ENCODE measurements around the gene MYADM. TPM values are rescaled to one million over a fixed set of nuclear protein-coding genes. Genes with fewer than 3 reads are reported as not detected.

The MYADM gene
- total and polyA plus RNA-seq, 2 of the 13 experiments (the other 11 are each of a cell fraction or from before 2014, with no cell fraction given) = 19.9 to 38.1 TPM

DNA sequence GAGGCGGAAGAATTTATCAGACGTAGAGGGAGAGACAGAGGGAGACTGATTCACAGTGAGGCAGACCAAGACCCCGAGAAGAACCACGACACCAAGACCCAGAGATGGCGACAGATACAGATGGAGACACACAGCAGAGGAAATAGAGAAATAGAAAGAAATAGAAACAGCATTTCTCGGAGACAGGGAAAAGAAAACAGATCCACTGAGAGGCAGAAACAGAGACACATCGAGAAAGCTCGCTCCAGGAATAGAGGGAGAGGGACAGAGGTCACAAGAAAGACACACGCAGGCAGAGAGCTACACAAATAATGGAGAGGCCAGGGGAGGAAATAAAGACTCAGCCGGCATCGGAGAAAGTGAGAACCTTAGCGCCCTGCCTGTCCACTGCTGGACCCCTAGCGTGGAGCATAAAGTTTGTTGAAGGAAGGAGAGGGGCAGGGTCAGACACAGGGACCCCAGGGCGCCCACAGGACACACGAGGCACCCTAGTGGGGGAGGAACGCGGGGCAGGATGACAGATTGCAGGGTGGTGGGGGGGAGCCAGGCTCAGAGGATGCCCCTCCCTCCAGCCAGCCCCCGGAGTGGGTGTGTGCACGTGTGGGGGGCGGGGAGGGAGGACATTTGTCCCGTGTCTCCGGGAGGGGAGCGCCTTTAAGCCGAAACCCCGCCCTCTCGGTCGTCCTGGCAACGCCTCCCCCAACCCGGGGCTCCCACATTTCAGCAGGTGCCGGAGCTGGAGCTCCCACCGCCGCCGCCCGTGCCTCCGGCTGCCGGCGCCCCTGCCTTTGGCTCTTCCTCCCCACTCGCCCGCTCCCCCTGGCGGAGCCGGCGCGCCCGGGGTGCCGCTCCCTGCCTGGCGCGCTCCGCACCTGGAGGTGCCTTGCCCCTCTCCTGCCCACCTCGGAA lies 14.1 kb downstream of the MYADM start, which contains the start of gene PRKCG (continued):
- TF ChIP-seq, protein P1, sequence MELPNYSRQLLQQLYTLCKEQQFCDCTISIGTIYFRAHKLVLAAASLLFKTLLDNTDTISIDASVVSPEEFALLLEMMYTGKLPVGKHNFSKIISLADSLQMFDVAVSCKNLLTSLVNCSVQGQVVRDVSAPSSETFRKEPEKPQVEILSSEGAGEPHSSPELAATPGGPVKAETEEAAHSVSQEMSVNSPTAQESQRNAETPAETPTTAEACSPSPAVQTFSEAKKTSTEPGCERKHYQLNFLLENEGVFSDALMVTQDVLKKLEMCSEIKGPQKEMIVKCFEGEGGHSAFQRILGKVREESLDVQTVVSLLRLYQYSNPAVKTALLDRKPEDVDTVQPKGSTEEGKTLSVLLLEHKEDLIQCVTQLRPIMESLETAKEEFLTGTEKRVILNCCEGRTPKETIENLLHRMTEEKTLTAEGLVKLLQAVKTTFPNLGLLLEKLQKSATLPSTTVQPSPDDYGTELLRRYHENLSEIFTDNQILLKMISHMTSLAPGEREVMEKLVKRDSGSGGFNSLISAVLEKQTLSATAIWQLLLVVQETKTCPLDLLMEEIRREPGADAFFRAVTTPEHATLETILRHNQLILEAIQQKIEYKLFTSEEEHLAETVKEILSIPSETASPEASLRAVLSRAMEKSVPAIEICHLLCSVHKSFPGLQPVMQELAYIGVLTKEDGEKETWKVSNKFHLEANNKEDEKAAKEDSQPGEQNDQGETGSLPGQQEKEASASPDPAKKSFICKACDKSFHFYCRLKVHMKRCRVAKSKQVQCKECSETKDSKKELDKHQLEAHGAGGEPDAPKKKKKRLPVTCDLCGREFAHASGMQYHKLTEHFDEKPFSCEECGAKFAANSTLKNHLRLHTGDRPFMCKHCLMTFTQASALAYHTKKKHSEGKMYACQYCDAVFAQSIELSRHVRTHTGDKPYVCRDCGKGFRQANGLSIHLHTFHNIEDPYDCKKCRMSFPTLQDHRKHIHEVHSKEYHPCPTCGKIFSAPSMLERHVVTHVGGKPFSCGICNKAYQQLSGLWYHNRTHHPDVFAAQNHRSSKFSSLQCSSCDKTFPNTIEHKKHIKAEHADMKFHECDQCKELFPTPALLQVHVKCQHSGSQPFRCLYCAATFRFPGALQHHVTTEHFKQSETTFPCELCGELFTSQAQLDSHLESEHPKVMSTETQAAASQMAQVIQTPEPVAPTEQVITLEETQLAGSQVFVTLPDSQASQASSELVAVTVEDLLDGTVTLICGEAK (IDR thresholded peaks at IDR 0.05) = peak; percentile 21; the same call in 1 of the 2 replicates
- TF ChIP-seq, protein P1 (CRISPR knock-in tag; IDR thresholded peaks at IDR 0.05) = peak; percentile 95; the same call in 1 of the 2 replicates
- TF ChIP-seq SOX6 (IDR thresholded peaks at IDR 0.05) (no peak), SOX6 (CRISPR knock-in tag; IDR thresholded peaks at IDR 0.05) (peak; percentile 37; the same call in 1 of the 2 replicates), CTCF (CRISPR knock-in tag; IDR thresholded peaks at IDR 0.05) (peak; percentile 74), ZNF580 (CRISPR knock-in tag; IDR thresholded peaks at IDR 0.05; ENCODE audit: borderline replicate concordance, low read depth) (no peak), HIVEP1 (CRISPR knock-in tag; IDR thresholded peaks at IDR 0.05) (no peak), SOX5 (CRISPR knock-in tag; IDR thresholded peaks at IDR 0.05; ENCODE audit: borderline replicate concordance) (peak; percentile 22; the same call in 1 of the 2 replicates), MZF1 (CRISPR knock-in tag; IDR thresholded peaks at IDR 0.05; ENCODE audit: borderline replicate concordance) (no peak), MAFK (conservative IDR thresholded peaks at IDR 0.05 in 1 of 2, IDR thresholded peaks at IDR 0.05 in 1 of 2; ENCODE audit: low read length in 2 of 2) (no peak), UBTF (CRISPR knock-in tag; IDR thresholded peaks at IDR 0.05) (peak; percentile 38; the same call in 1 of the 2 replicates)

Measured in HepG2 (cell line).